ENCODE data around the gene GLMP. TPM values are rescaled to one million over a fixed set of nuclear protein-coding genes. Genes with fewer than 3 reads are reported as not detected.

The GLMP gene
- total RNA-seq, 2 donors from 2014 or later, result 31.8 to 46.2 TPM

GRCh38 chr1:156285437-156285836 is 10.0 kb downstream of the GLMP start:
- Histone ChIP-seq H3K9me3 (no peaks in the 10 kb centered on the region), H3K4me1 (peaks cover 13% of the 10 kb centered on the region), H3K36me3 (no peaks in the 10 kb centered on the region), H3K27ac (no peak overlapping the region), H3K9ac (ENCODE audit: low read depth in 2 of 2, low read length in 2 of 2) (no peak overlapping the region), H3K4me3 (no peak overlapping the region), H3K27me3 (no peaks in the 10 kb centered on the region)
- intact Hi-C loops (cut with DNase I), result no loop called here
- no peak for DNase-seq
- TF ChIP-seq CTCF (IDR thresholded peaks at IDR 0.05), result no peak

- no peak overlapping the region for H3K4me3 ChIP-seq
- peak overlapping the region in 1 of 2 donors; percentile 31 for H3K9ac ChIP-seq (ENCODE audit: low read depth in 2 of 2, low read length in 2 of 2)
- DNase-seq, result no peak
- no peak overlapping the region for H3K27ac ChIP-seq
- H3K36me3 ChIP-seq, result no peaks in the 10 kb centered on the region
- TF ChIP-seq CTCF (IDR thresholded peaks at IDR 0.05), result no peak
- intact Hi-C loops (cut with DNase I), result no loop called here
- H3K4me1 ChIP-seq, result peaks cover 14% of the 10 kb centered on the region
- no peaks in the 10 kb centered on the region for H3K9me3 ChIP-seq
- no peaks in the 10 kb centered on the region for H3K27me3 ChIP-seq
Measured at GRCh38 chr1:156284757-156285156, 10.7 kb downstream of the GLMP start.

GRCh38 chr1:156284112-156284511 is 11.4 kb downstream of the GLMP start, which contains the start of gene TMEM79:
TSS of gene TMEM79 (plus strand) at chr1:156284325. CDS start at chr1:156285227, 902 bp downstream.
- no peaks in the 10 kb centered on the region for H3K36me3 ChIP-seq
- intact Hi-C loops (cut with DNase I), result no loop called here
- DNase-seq, result peak; percentile 44
- H3K27me3 ChIP-seq, result no peaks in the 10 kb centered on the region
- peak within 1 kb of the TSS; percentile 91 for H3K27ac ChIP-seq
- TF ChIP-seq CTCF (IDR thresholded peaks at IDR 0.05), result no peak
- H3K4me3 ChIP-seq, result peak within 1 kb of the TSS; percentile 86
- H3K9ac ChIP-seq (ENCODE audit: low read depth in 2 of 2, low read length in 2 of 2), result peak within 1 kb of the TSS; percentile 64 to 77
- H3K9me3 ChIP-seq, result no peaks in the 10 kb centered on the region
- H3K4me1 ChIP-seq, result peaks cover 14% of the 10 kb centered on the region

GRCh38 chr1:156283521-156283920 is 12.0 kb downstream of the GLMP start:
- Histone ChIP-seq H3K36me3 (no peaks in the 10 kb centered on the region), H3K4me1 (peaks cover 14% of the 10 kb centered on the region), H3K27me3 (no peaks in the 10 kb centered on the region), H3K27ac (peak overlapping the region; percentile 91), H3K9me3 (no peaks in the 10 kb centered on the region), H3K9ac (ENCODE audit: low read depth in 2 of 2, low read length in 2 of 2) (peak overlapping the region; percentile 64 to 77), H3K4me3 (peak overlapping the region; percentile 86)
- intact Hi-C loops (cut with DNase I), result no loop called here
- TF ChIP-seq CTCF (IDR thresholded peaks at IDR 0.05), result no peak
- no peak for DNase-seq

GRCh38 chr1:156282479-156283222 is 12.8 kb downstream of the GLMP start, which contains the start of gene SMG5:
TSS of gene SMG5 (minus strand) at chr1:156282825. CDS start at chr1:156282680, 145 bp downstream.
- Histone ChIP-seq H3K4me3 (peak within 1 kb of the TSS; percentile 86), H3K9me3 (no peaks in the 10 kb centered on the region), H3K36me3 (peaks cover 2% of the 10 kb centered on the region), H3K27me3 (no peaks in the 10 kb centered on the region), H3K9ac (ENCODE audit: low read depth in 2 of 2, low read length in 2 of 2) (peak within 1 kb of the TSS; percentile 77 to 92), H3K27ac (peak within 1 kb of the TSS; percentile 91), H3K4me1 (peaks cover 14% of the 10 kb centered on the region)
- intact Hi-C loops (cut with DNase I), result no loop called here
- no peak for TF ChIP-seq CTCF (IDR thresholded peaks at IDR 0.05)
- peak; percentile 97 for DNase-seq
